HepG2 (cell line): ENCODE measurements around the gene TBXAS1. TPM values are rescaled to one million over a fixed set of nuclear protein-coding genes. Genes with fewer than 3 reads are reported as not detected.

Source experiments
- FOXM1 ChIP-seq: sonication (generic); formaldehyde crosslinking; IDR thresholded peaks from 2 replicates; pipeline ENCODE4 v1.5.0; 2020; ENCODE audit warnings: missing genetic modification reagents
- GTF2F1 ChIP-seq: fragments of 150-350 bp; IDR thresholded peaks from 2 replicates; pipeline ENCODE4 v1.6.1; 2014; ENCODE audit warnings: low read length
- HNRNPUL1 ChIP-seq: fragments of 200-400 bp; formaldehyde crosslinking; IDR thresholded peaks from 2 replicates; pipeline ENCODE4 v1.6.1; 2017; ENCODE audit warnings: low read depth, mild to moderate bottlenecking, low read length, moderate library complexity
- KAT8 ChIP-seq: IDR thresholded peaks from 2 replicates; pipeline ENCODE4 v1.6.1; 2016; ENCODE audit warnings: missing genetic modification reagents, missing compliant biosample characterization
- KLF16 ChIP-seq, 2 experiments: sonication (generic) in 1 of 2; formaldehyde crosslinking in 1 of 2; IDR thresholded peaks; 2 replicates each; pipeline versions ENCODE4 v1.6.1 to v1.8.0; 2016 to 2023; ENCODE audit warnings: missing genetic modification reagents in 2 of 2, missing compliant biosample characterization in 1 of 2
- KMT2A ChIP-seq: sonication (generic); formaldehyde crosslinking; IDR thresholded peaks from 2 replicates; pipeline ENCODE4 v1.4.0; 2020; ENCODE audit warnings: missing genetic modification reagents
- LCORL ChIP-seq, 2 experiments: fragments of 450-650 bp in 1 of 2; sonication (generic) in 1 of 2; formaldehyde crosslinking in 1 of 2; IDR thresholded peaks; 2 replicates each; pipeline versions ENCODE4 v1.5.0 to v1.6.1; 2017 to 2020; ENCODE audit warnings: antibody characterized with exemption in 1 of 2, missing genetic modification reagents in 1 of 2
- NR2F1 ChIP-seq, 2 experiments: fragments of 450-650 bp in 1 of 2; formaldehyde crosslinking in 1 of 2; IDR thresholded peaks; 2 replicates each; pipeline versions ENCODE4 v1.5.0 to v1.6.1; 2016 to 2020; ENCODE audit warnings: mild to moderate bottlenecking in 1 of 2, missing compliant biosample characterization in 1 of 2, missing genetic modification reagents in 1 of 2, moderate library complexity in 1 of 2
- POGK ChIP-seq: sonication (generic); formaldehyde crosslinking; conservative IDR thresholded peaks from 2 replicates; pipeline ENCODE4 v1.8.0; 2022; ENCODE audit warnings: mild to moderate bottlenecking, moderate library complexity, missing genetic modification reagents
- SALL2 ChIP-seq: sonication (generic); formaldehyde crosslinking; IDR thresholded peaks from 2 replicates; pipeline ENCODE4 v1.8.1; 2023; ENCODE audit warnings: mild to moderate bottlenecking, missing genetic modification reagents, inconsistent platforms
- SOX6 ChIP-seq, 2 experiments: fragments of 450-650 bp in 1 of 2; sonication (generic) in 1 of 2; formaldehyde crosslinking in 1 of 2; IDR thresholded peaks; 2 replicates each; pipeline versions ENCODE4 v1.4.0 to v1.6.1; 2017 to 2020; ENCODE audit warnings: antibody characterized with exemption in 1 of 2, mild to moderate bottlenecking in 1 of 2, missing genetic modification reagents in 1 of 2
- TMF1 ChIP-seq: sonication (generic); formaldehyde crosslinking; IDR thresholded peaks from 2 replicates; pipeline ENCODE4 v1.8.1; 2022; ENCODE audit warnings: low read depth, missing genetic modification reagents
- ZBTB43 ChIP-seq: sonication (generic); formaldehyde crosslinking; conservative IDR thresholded peaks from 2 replicates; pipeline ENCODE4 v1.4.0; 2020; ENCODE audit warnings: missing genetic modification reagents
- ZFP91 ChIP-seq: sonication (generic); formaldehyde crosslinking; IDR thresholded peaks from 2 replicates; pipeline ENCODE4 v1.9.0; 2022; ENCODE audit warnings: missing genetic modification reagents, mild to moderate bottlenecking, borderline replicate concordance
- ZGPAT ChIP-seq: IDR thresholded peaks from 2 replicates; pipeline ENCODE4 v1.6.1; 2016; ENCODE audit warnings: mild to moderate bottlenecking
- ZNF33A ChIP-seq: sonication (generic); formaldehyde crosslinking; IDR thresholded peaks from 2 replicates; pipeline ENCODE4 v1.5.1; 2020; ENCODE audit warnings: missing genetic modification reagents, mild to moderate bottlenecking, moderate library complexity, borderline replicate concordance
- ZNF558 ChIP-seq: sonication (generic); formaldehyde crosslinking; IDR thresholded peaks from 2 replicates; pipeline ENCODE4 v1.9.0; 2022; ENCODE audit warnings: mild to moderate bottlenecking, missing genetic modification reagents, borderline replicate concordance
- ZNF703 ChIP-seq: sonication (generic); formaldehyde crosslinking; IDR thresholded peaks from 2 replicates; pipeline ENCODE4 v1.5.1; 2020; ENCODE audit warnings: missing genetic modification reagents, mild to moderate bottlenecking, moderate library complexity, borderline replicate concordance
- ZNF777 ChIP-seq: sonication (generic); formaldehyde crosslinking; IDR thresholded peaks from 2 replicates; pipeline ENCODE4 v1.4.0; 2020; ENCODE audit warnings: missing genetic modification reagents
- polyA plus RNA-seq, 8 experiments: library from polyadenylated mRNA; depleted of rRNA in 3 of 8; stranded (reverse) in 7 of 8; unstranded in 1 of 8; fragments of >200 nt; fragmentation: Illumina TruSeq in 4 of 8; extraction: Trizol in 4 of 8; gene quantifications; 2 replicates each; pipeline versions ENCODE4 v1.2.1 to v1.2.3, GENCODE V29; 2011 to 2016; ENCODE audit warnings: low read depth in 4 of 8, missing spikeins in 1 of 8, mixed read lengths in 1 of 8; ENCODE audit not compliant: insufficient read depth in 1 of 8
- total RNA-seq, 5 experiments: library from RNA; depleted of rRNA; stranded (reverse); fragments of >200 nt; fragmentation: Illumina TruSeq; extraction: Trizol; gene quantifications; 2 replicates each; pipeline ENCODE4 v1.2.3, GENCODE V29; 2016; ENCODE audit warnings: low read depth in 1 of 5

Gene TBXAS1
- total and polyA plus RNA-seq, 2 of the 13 experiments (the other 11 are each of a cell fraction or from before 2014, with no cell fraction given) = 4.0 to 4.9 TPM

GRCh38 chr7:140062528-140063299 is 233.7 kb downstream of the TBXAS1 start, which contains the start of gene PARP12 (continued):
- TF ChIP-seq KAT8 (CRISPR knock-in tag) = peak; percentile 69; the same call in 1 of the 2 replicates
- no peak for TF ChIP-seq NR2F1 (CRISPR knock-in tag; IDR thresholded peaks at IDR 0.05)
- TF ChIP-seq HNRNPUL1 = no peak
- TF ChIP-seq KMT2A (CRISPR knock-in tag) = peak; percentile 99
- TF ChIP-seq ZNF703 (CRISPR knock-in tag) = no peak
- TF ChIP-seq SALL2 (CRISPR knock-in tag) = peak; percentile 91
- TF ChIP-seq TMF1 (CRISPR knock-in tag) = peak; percentile 44; the same call in 1 of the 2 replicates
- TF ChIP-seq FOXM1 (CRISPR knock-in tag) = no peak
- no peak for TF ChIP-seq POGK (CRISPR knock-in tag)
- TF ChIP-seq LCORL (IDR thresholded peaks at IDR 0.05) = no peak
- TF ChIP-seq LCORL (CRISPR knock-in tag; IDR thresholded peaks at IDR 0.05) = peak; percentile 40; the same call in 1 of the 2 replicates
- TF ChIP-seq ZNF777 (CRISPR knock-in tag) = peak; percentile 98
- TF ChIP-seq ZNF558 (CRISPR knock-in tag) = no peak
- no peak for TF ChIP-seq GTF2F1
- TF ChIP-seq ZGPAT (CRISPR knock-in tag) = peak; percentile 61; the same call in 1 of the 2 replicates
- peak in 1 of 2 experiments; percentile 46; a peak in 2 of 4 replicates for TF ChIP-seq KLF16 (CRISPR knock-in tag; IDR thresholded peaks at IDR 0.05)
- 0 out of 2 replicates have a peak, but pooled peaks have one; percentile 5 for TF ChIP-seq ZNF33A
- TF ChIP-seq ZBTB43 (CRISPR knock-in tag) = peak; percentile 58; the same call in 1 of the 2 replicates
- TF ChIP-seq ZFP91 (CRISPR knock-in tag) = peak; percentile 79
- no peak for TF ChIP-seq SOX6 (IDR thresholded peaks at IDR 0.05)
- TF ChIP-seq SOX6 (CRISPR knock-in tag; IDR thresholded peaks at IDR 0.05) = peak; percentile 57
